Measurements from ENCODE around the gene PLPP3.

DNA sequence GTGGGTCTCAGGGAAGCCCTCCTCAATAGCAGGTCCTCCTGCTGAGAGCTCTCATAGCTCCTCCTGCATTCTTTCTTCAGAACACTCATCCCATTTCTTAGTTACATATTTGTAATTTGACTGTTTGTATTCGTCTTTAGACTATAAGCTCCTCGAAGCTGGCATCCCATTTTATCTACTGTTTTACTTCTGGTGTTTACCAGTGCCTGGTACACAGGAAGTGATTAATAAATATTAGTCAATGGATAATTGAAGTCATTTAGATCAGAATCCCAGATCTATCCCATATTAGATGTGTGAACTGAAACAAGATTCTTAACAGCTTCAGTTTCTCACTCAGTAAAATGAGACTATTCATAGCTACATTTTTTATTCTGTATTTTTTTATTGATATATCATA, 88.7 kb downstream of the PLPP3 start:
- TF ChIP-seq, protein P1, sequence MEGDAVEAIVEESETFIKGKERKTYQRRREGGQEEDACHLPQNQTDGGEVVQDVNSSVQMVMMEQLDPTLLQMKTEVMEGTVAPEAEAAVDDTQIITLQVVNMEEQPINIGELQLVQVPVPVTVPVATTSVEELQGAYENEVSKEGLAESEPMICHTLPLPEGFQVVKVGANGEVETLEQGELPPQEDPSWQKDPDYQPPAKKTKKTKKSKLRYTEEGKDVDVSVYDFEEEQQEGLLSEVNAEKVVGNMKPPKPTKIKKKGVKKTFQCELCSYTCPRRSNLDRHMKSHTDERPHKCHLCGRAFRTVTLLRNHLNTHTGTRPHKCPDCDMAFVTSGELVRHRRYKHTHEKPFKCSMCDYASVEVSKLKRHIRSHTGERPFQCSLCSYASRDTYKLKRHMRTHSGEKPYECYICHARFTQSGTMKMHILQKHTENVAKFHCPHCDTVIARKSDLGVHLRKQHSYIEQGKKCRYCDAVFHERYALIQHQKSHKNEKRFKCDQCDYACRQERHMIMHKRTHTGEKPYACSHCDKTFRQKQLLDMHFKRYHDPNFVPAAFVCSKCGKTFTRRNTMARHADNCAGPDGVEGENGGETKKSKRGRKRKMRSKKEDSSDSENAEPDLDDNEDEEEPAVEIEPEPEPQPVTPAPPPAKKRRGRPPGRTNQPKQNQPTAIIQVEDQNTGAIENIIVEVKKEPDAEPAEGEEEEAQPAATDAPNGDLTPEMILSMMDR (IDR thresholded peaks at IDR 0.05), result no peak
- TF ChIP-seq YY1 (IDR thresholded peaks at IDR 0.05; ENCODE audit: low read depth) (no peak), EP300 (IDR thresholded peaks at IDR 0.05; ENCODE audit: borderline replicate concordance in 1 of 2, low read depth in 1 of 2, low read length in 1 of 2) (no peak), TEAD4 (IDR thresholded peaks at IDR 0.05; ENCODE audit: borderline replicate concordance, insufficient read depth) (no peak), NFIC (IDR thresholded peaks at IDR 0.05; ENCODE audit: borderline replicate concordance) (no peak), POLR2AphosphoS5 (IDR thresholded peaks at IDR 0.05; ENCODE audit: low read depth, low read length) (no peak), JUND (IDR thresholded peaks at IDR 0.05) (no peak), ZBTB33 (IDR thresholded peaks at IDR 0.05; ENCODE audit: borderline replicate concordance, low read depth) (no peak), RCOR1 (IDR thresholded peaks at IDR 0.05; ENCODE audit: low read length) (no peak)

Data from SK-N-SH (cell line).